GM23248 (cell line): ENCODE results near the gene TRAF7.

ENCODE experiments used
- EZH2 ChIP-seq: fragments of 200-600 bp; sonication (generic); IDR thresholded peaks from 2 replicates; pipeline ENCODE4 v1.6.1; 2018; ENCODE audit warnings: antibody characterized with exemption, mild to moderate bottlenecking; ENCODE audit not compliant: insufficient read depth, poor library complexity, severe bottlenecking
- EZH2phosphoT487 ChIP-seq: fragments of 200-600 bp; sonication (generic); IDR thresholded peaks from 2 replicates; pipeline ENCODE4 v1.6.1; 2018; ENCODE audit warnings: antibody characterized with exemption, moderate library complexity, mild to moderate bottlenecking, low read depth; ENCODE audit not compliant: insufficient read depth

GRCh38 chr16:2179107-2179501 is 23.5 kb downstream of the TRAF7 start:
- no peak for TF ChIP-seq EZH2phosphoT487
- no peak for TF ChIP-seq EZH2
